Measurements from ENCODE around the gene TMEM213.
"Not testable (repeated sequence)": the region's sequence is repeated elsewhere in the genome, so short reads cannot be mapped to it uniquely, and the experiment has no call there.

The TMEM213 gene

GRCh38 chr7:138798836-138799235 lies 1.0 kb downstream of the TMEM213 start:
- no peak for DNase-seq

DNA sequence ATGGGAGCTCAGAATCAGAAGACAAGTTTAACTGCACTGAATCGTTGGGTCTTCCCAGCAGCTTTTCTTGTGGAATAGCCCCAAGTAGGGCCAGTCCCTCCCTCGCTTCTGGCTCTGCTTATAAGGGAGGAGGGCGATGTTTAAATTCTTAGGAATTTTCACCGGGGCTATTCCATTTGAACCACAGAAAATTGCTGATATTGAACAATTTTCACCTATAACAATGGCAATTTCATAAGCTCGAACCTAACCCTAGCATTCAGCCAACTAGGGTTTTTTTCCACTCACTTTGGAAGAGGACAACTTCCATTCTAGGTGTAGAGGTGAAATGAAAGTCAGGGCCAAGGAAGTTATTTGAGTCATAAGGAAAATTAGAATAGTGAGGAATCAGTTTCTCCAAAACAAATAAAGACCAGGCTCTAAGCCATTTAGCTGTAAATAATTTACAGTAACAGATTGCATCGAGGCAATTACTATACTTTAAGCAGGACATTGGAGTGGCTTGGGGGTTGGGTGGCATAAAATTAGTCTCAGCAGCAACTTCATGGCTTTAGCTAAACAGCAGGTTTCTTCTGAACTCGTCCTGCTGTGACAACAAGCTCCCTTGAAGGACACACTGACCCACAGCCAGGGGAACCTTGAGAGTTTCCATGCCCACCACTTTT lies 1.7 kb downstream of the TMEM213 start:
- no peak for DNase-seq

DNA sequence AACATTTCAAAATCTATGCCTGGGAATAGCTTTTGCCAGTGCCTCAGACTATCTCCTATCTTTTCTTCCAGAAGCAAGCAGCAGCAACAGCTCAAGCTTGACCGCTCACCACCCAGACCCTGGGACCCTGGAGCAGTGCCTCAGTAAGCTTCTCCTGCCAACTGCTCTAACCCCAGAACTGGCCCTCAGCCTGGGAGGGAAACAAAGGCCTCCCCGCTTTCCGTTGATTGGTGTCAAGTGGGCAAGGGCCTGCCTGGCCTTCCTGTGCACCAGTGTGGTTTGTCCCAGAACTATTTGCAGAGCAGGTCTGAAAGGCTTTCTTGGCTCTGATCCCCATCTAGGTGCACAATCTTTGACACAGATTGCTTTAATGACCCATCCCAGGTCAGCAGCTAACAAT lies 3.5 kb downstream of the TMEM213 start:
- DNase-seq: no peak

DNA sequence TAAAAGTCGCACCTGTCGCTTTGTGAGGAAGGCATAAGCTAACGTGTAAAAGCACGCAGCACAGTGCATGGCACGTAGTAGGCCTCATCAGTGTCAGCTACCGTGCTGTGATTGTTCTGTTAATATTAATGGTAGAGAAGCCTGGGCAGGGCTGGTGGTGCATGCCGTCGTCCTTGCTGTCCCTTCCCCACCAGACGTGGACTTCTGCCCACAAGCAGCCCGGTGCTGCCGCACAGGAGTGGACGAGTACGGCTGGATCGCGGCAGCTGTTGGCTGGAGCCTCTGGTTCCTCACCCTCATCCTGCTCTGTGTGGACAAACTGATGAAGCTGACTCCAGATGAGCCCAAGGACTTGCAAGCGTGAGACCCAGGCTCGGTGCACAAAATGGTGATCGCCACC lies 4.9 kb downstream of the TMEM213 start:
- DNase-seq: no peak

- DNase-seq: no peak
Observed at GRCh38 chr7:138804618-138805017, 6.8 kb downstream of the TMEM213 start.

DNA sequence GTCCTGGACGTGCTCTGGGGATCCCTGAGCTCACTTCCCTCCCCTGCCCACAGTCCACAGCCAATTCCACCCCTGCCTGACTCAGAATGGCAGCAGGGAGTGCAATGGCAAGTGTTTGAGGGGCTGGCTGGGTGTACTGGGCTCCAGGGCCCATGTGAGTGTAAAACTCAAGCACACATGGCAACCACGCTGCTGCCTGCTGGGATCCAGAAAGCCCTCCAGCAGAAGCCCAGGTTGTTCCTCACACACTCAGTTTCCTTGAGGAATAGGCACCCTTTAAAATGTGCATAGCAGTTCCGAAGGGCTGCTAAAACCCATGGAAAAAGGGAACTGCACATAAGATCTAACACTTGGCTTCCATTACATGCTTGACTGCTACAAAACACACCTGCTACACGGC lies 11.6 kb downstream of the TMEM213 start:
- no peak for DNase-seq

- not testable (repeated sequence) for DNase-seq
Observed at GRCh38 chr7:138811327-138811726, 13.5 kb downstream of the TMEM213 start.

DNA sequence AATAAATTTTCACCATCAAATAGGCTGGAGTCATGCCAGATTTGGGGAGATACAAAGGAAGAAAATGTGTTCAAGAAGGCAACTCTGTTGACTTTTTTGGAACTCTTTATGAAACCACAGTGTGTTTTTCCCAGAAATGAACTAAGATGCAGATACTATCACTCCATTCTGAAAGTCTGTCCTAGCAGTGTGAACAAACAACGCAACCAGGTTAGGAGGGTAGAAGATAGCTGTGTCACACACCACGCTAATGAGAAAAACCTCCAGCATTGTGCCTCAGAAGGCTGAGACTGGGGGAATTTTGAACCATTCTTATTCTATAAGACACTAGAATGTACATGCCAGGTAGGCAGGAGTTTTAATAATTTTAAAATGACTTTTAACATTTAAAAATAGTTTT lies 16.2 kb downstream of the TMEM213 start:
- DNase-seq: no peak

- no peak for DNase-seq
Observed at GRCh38 chr7:138814816-138815332, 17.1 kb downstream of the TMEM213 start.

DNA sequence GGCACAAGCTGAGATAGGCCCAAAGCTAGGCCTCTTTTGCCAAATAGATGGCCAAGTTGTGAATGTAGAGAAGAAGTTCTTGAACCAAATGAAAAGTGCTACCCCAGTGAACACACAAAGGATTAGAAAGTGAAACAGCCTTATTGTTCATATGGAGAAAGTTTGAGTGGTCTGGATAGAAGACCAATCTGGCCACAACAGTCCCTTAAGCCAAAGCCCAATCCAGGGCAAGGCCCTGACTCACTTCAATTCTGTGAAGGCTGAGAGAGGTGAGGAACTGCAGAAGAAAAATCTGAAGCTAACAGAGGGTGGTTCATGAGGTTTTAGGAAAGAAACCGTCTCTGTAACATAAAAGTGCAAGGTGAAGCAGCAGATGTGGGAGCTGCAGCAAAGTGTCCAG lies 18.9 kb downstream of the TMEM213 start:
- DNase-seq: no peak

GRCh38 chr7:138819625-138820024 lies 21.8 kb downstream of the TMEM213 start:
- DNase-seq: no peak

DNA sequence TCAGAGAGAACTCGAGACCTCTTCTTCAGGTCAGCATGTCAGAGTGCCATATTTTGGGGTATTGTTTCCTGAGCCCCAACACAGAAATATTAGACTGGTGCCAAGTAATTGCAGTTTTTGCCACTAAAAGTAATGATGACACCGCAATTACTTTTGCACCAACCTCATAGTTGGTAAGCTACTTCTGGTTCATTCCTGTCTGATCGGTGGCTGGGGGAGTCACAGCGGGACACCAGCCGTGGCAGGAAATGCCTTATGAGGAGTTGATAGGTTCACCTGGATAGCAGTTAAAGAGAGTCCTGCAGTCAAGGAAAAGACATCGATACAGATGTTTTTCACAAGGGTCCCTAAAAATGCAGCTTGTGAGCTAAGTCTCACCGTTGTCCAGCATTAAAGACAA lies 24.1 kb downstream of the TMEM213 start:
- DNase-seq: no peak

GRCh38 chr7:138822867-138823535 lies 25.2 kb downstream of the TMEM213 start:
- DNase-seq: no peak

GRCh38 chr7:138825049-138825721 lies 27.4 kb downstream of the TMEM213 start:
- DNase-seq: no peak

- DNase-seq: no peak
Observed at GRCh38 chr7:138828302-138828701, 30.5 kb downstream of the TMEM213 start.

DNA sequence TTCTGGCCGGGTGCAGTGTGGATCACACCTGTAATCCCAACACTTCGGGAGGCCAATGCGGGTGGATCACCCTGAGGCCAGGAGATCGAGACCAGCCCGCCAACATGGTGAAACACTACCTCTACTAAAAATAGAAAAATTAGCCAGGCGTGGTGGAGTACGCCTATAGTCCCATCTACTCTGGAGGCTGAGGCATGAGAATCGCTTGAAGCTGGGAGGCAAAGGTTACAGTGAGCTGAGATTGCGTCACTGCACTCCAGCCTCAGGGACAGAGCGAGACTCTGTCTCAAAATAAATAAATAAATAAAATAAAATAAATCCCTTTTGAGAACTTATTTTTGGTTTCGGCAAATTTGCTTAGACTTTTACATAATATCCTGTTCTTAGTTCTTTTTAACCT lies 31.5 kb downstream of the TMEM213 start:
- no peak for DNase-seq

DNA sequence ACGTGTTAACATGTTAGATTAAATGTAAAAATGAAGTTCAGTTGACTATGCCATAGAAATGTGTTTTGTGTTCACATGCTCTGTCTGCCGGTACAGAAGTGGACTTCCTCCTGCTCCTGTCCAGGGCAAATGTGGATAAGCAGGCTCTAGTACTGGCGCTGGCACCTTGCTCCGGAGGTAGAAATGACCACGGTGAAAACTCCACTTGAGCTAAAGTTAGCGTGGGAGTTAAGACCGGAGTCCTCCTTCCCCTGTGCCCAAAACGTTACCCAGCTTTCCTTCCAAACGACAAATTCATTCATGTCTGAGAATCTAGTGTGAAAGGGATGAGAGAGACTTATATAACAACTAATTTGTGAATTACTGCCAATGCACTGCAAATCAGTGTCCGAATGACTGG lies 35.2 kb downstream of the TMEM213 start:
- DNase-seq: no peak

GRCh38 chr7:138833596-138833995 lies 35.8 kb downstream of the TMEM213 start:
- no peak for DNase-seq

DNA sequence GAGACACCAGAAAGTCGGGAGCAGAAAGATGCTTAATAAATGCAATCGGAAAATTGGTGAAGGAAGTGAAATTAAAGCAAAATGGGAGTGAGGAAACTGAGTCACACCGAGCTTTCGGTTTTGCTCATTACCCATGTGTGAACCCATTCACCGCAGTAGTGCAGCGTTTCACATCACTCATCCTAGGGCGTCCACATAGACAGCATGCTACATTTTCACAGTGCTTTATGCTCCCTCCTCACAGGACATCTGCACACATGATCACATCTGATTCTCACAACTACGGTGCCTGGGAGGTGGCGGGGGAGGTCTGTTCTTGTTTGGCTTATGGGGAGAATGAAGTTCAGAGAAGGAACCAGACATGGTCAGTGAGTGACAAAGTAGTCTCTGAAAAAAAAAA lies 36.8 kb downstream of the TMEM213 start:
- DNase-seq: no peak

DNA sequence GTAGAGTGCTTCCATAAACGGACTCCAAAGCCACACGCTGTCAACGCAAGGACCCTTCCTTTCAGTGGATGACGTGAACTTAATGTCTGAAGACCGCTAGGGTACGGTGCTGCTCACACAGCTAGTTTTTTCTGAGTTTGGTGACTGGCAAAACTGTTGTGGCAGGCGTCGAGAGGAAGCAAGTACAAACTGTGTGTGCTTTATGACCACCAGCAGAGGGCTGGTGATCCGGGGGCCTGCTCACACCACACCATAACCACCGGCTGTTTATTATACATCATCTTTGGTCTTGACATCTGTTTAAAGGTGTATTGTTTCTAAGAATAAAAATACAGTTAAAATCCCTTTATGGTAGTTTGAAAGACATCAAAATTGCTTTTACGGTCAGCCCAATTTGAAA lies 37.3 kb downstream of the TMEM213 start:
- no peak for DNase-seq

- no peak for DNase-seq
Observed at GRCh38 chr7:138837627-138838026, 39.8 kb downstream of the TMEM213 start.

GRCh38 chr7:138838166-138838565 lies 40.4 kb downstream of the TMEM213 start:
- DNase-seq: peak; percentile 11

DNA sequence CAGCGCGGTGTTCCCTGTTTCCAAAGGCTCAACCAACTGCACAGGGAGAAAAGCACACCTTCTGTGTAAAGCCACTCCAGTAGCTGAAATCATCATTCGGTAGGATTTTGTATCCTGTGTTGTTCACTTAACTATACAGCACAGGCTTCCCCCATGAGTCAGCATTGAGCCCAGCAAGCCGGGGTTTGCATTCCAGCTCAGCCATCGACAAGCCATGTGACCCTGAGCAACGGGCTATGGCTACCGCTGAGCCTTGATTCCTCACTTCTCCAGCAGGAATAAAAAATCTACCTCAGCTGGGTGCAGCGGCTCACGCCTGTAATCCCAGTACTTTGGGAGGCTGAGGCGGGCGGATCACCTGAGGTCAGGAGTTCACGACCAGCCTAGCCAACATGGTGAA lies 44.3 kb downstream of the TMEM213 start:
- no peak for DNase-seq
